Kidney tubule cell (primary cell): Measurements from ENCODE around the gene MELTF.

Experiments used
- DNase-seq: peaks from one replicate; pipeline ENCODE4 v3.0.0-alpha.2; 2018; ENCODE audit warnings: low spot score

The MELTF gene

DNA sequence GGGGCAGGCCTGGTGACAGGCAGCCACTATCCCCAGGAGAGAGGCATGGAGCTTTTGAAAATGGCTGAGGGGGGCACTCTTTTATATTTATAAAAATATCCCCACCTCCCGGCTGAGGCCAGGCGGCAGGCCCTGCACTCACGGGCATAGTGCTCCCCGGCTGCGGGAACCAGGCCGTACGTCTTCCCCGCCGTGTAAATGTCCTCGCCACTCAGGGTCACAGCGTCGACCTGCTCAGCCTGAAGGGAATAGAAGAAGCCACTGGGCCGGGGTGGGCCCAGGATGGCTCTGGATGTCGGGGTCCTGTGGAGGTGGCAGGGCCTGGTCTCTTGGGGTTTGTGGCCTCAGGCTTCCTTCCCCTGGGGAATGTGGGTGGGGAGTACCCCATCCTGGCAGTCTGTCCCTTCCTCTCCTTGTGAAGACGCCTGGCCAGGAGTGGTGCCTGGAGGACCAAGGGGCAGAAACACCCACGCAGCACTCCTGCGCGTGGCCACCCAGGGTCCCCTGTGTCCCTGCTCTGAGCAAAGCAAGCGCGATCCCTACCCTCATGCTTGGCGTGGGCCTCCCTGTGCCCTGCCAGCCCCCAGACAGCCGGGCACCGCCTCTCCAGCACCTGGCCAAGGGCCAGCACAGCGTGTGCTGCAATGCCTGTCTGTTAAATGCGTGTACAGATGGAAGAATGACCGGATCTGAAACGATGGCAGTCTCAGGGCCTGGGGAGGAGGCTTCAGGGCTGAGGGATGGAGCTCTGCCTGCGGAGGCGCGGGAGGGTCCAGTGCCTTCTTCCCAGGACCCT lies 18.9 kb downstream of the MELTF start:
- no peak for DNase-seq

DNA sequence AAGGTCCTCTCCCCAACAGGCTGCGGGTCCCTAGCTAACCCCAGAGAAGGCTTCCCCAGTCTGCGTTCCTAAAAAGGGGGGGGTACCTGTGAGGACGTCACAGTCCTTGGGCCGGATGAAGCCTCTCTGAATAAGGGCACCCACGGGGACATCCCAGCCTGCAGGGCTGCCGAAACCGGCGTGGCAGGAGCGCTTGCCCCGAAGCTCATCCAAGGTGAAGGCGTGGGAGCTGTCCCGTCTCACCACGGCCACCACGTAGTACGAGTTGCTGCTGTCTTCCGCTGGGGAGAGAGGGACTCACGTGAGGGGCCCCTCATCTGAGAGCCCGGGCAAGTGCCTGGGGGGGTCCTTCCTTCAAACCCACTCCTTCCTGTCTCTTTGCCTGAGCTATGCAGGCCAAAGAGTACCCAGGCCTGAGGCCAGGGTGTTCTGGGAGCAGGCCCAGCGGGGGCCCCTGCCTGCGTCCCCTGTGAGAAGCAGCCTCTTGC lies 20.0 kb downstream of the MELTF start:
- no peak for DNase-seq

- DNase-seq = no peak
These were observed 21.0 kb downstream of the MELTF start for GRCh38 chr3:197008436-197009209.

DNA sequence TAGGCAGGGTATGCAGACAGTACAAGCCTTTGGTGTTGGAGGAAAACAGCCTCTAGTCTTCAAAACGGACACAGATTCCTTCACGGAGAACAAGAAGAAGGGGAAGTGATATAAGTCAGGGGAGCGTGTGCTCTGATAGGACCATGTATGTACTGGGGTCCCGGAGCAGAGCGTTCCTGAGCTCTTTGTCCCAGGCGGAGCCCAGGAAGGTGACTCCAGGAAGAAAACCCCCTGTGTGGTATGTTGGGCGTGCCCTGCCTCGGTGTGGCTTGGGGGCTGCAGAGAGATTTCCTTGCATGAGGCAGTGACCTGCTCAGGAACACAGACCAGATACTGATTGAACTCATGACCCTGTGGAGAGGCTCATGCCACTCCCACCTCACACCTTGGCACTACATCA lies 21.7 kb downstream of the MELTF start:
- no peak for DNase-seq

GRCh38 chr3:197007296-197007940 lies 22.2 kb downstream of the MELTF start:
- no peak for DNase-seq

DNA sequence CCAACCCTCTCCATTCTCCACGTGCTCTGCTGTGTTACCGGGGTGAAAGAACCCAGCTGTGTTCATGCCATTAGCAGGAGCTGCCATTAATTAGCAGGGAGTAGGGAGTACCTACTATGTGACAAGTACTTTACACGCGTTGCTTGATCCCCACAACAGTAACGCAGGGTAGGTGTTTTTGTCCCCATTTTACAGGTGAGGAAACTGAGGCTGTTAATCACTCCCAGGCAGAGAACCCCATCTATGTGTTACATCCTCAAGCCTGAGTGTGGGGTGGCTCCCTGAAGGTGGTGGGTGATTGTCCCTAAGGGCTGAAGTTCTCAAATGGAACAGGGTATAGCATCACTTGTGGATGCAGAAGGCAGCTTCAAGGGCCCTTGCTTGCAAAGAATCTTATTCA lies 22.8 kb downstream of the MELTF start:
- DNase-seq = no peak

DNA sequence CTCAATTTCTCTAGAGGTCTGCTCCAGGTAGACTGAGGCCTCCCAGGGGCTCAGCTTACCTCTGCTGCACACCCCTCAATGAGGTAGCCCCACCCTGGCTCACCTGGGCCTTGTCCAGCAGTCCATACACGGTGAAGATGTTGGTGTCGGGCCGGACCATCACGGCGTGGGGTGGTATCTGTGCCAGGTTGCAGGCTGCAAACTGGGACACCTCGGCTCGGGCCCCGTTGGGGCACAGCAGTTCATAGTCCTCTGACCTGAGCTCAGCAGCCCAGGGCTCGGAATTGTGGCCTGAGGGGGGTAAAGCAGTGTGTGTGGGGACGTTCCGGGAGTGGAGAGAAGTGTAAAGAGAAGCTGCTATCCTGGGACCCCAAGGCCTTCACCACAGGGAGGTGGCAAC lies 23.2 kb downstream of the MELTF start:
- DNase-seq = no peak

- no peak for DNase-seq
These were observed 25.9 kb downstream of the MELTF start for GRCh38 chr3:197003461-197004385.

GRCh38 chr3:197002701-197003454 lies 26.7 kb downstream of the MELTF start:
- peak; percentile 89 for DNase-seq

DNA sequence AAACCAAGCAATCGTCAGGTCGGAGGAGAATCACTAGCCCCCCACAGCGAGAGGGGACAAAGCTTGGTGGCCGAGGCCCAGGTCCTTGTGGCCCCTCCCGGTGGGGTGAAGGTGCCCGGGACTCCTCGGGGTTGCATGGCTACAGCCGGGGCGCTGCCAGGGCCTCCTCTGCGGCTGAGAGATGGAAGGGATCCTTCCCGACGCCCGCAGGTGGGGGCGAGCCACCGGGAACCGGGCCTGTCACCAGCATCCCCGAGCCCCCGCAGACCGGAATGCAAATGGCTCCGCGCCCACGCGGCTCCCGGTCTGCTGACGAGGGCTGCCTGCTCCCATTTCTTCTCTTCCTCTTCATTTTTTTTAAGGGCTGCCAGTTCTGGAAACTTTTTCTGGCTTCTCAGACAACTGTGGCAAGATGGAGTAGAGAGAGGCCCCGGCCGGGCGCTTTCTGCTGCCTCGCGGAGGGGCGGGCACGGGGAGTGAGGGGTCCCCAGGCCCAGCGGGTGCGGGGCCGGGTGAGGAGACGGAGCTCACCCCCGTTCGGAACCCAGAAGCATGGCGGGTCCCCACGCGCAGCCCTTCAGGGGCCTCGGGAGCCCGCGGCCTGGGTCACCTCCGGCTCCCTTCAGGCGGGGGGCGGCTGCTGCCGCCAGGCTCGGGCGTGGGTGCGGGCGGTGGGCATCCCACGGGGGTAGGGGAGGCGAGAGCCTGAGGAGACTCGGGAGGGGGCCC lies 27.5 kb downstream of the MELTF start:
- no peak for DNase-seq

DNA sequence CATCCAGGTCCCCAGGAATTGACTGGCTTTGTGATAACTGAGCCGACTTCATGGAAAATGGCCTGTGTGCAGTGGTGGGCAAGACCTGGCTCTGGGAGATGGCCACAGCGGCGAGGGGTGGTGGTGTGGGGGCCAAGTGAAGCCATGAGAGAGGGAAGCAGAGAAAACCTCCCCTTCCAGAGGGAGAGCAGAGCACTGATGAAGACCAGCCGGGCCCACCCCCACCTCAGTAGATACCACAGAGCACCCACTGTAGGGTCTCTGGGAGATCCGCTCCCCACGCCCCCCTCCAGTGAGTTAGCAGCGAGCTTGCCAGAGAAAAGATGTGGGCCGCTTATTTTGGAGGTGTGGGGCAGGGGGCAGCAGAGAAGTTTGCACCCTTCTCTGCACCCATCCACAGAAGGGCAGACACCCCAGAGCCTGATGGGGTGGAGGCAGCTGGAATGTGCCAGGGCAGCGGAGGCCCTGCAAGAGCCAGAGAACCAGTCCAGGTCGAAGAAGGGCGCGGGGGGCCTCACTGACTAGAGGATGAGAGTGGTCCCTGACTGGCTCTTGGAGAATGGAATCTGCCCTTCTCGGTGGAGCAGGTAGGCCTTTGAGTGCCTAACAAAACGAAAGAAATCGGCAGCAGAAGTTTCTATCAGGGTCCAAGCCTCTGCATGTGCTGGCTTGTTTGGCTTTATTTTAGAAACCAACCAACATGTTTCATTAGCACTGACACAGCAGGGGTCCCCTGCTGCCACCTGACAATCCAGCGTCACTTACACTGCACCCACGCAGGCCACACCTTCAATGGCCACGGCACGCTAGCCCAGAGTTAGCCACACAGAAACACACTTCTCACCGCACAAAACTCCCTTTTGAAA lies 28.3 kb downstream of the MELTF start:
- no peak for DNase-seq

GRCh38 chr3:197000211-197000610 lies 29.4 kb downstream of the MELTF start:
- DNase-seq = no peak

GRCh38 chr3:196998966-196999760 lies 30.5 kb downstream of the MELTF start:
- DNase-seq = no peak

DNA sequence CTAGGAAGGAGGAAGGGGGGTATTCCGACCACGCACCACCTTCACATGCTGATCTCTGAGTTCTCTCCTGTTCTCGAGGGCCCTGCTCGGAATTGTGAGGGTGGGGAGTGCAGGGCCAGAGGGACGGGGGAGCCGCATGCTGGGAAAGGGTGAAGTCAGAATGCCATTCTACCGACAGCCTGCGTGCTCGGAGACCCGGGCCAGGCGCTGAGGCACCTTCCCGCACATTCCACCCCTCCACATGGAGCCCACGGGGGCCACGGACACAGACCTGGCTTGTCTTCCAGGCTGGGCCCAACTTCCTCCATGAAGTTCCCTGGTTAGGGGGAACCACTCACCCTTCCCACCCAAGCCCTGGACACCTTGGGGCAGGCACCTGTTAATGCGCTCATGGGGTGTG lies 32.3 kb downstream of the MELTF start:
- no peak for DNase-seq

DNA sequence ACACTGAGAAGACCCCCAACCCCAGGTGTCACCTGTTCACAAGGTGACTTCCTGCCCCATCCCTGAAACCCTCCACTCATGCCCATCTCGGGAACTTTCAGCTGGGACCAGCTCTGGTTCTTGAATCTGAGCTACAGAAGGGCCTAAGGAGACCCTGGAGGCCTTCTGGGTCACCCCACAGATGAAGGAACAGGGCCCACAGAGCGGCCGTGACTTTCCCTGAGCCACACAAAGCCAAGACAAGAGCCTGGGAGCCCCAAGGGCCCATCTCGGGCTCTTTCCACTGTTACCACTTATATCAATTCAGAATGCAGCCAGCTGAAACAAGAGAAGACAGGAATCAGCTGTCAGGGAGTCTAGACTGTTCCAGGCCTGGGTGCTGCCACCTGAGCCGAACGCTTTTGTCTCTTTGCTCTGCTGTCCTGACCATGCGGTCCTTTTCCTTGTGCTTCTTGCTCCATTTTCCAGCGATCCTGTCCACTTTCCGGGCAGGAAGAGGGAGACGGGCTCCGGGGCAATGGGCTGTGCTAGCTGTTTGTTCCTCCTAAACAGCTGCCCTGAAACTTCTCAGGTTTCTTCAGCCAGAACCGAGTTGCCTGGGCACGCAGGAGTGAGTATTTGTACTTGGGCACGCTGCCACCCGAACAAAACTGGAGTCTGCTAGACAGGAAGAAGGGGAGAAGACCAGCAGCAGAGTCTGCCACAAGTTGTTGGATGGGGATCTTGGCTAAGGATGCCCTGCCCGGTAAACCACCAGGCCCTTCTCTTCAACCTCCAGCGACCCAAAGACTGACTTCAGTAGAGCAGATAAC lies 33.0 kb downstream of the MELTF start:
- DNase-seq = no peak

DNA sequence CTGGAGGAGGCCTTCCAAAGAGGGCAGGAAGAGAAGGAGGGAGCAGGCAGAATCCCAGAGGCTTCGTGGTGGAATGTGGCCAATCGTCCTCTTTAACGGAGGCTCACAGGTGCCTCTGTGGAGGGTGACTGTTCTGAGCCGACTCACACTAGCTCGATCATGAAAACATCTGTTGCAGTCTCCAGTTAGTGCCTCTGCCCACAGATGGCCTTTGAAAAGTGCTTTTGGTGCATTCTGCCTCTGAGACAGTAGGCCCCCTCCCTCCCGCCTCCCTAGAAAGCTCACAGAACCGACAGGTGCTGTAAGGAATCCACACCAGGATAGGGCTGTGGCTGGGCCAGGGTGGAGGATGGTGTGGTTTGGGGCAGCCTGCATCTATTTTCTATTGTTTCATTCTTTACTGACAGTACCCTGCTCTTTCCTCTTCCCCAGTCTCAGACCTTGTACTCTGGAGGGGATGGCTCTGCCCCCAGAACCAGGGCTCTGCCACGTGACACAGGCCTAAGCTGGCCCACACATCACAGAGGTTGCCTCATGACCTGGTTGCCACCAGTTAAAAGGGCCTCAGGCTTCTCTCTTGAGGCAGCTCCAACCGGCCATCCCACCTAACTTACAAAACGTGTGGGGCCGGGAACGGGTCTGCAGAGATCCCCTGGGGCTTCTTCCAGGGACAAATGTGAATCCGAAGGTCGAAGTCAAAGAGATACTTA lies 33.8 kb downstream of the MELTF start:
- DNase-seq = no peak

- DNase-seq = no peak
These were observed 34.6 kb downstream of the MELTF start for GRCh38 chr3:196995027-196995426.
